K562 (cell line): ENCODE measurements around the gene ANKS1B. TPM values are rescaled to one million over a fixed set of nuclear protein-coding genes. Genes with fewer than 3 reads are reported as not detected.
"Not testable (repeated sequence)": the region's sequence is repeated elsewhere in the genome, so short reads cannot be mapped to it uniquely, and the experiment has no call there.

ENCODE experiments used
- ATAC-seq: fragments of 200-7000 bp; cut with Tn5 transposase; 3 replicates; pipeline ENCODE4 v1.9.1; 2020; ENCODE audit warnings: moderate library complexity
- BruUV-seq: library from RNA; stranded (reverse); fragments of 400-500 nt; replicated peaks from 2 replicates; lab custom pipeline; 2021; lab: Mats Ljungman, UMichigan
- CTCF ChIA-PET: fragments of 300-600 bp; formaldehyde crosslinking; extraction: SDS; loops from one replicate; lab custom pipeline; 2021; ENCODE audit warnings: low intra/inter-chr PET ratio; lab: Yijun Ruan, JAX
- POLR2A ChIA-PET: fragments of 300-600, 350-650 bp; sonication (Branson Sonifier 250); formaldehyde crosslinking; extraction: SDS; loops from one replicate; lab custom pipeline; 2021; ENCODE audit warnings: antibody characterized with exemption, inconsistent platforms; lab: Yijun Ruan, JAX
- DNase-seq, 4 experiments: peaks; one replicate each; pipeline versions ENCODE4 v3.0.0 to v3.0.0-alpha.2; 2011 to 2018; ENCODE audit warnings: low spot score in 3 of 4, mixed read lengths in 3 of 4; ENCODE audit errors: extremely low read depth in 1 of 4
- FAIRE-seq: peaks from 2 replicates; lab custom pipeline; 2011; peaks lifted over from hg19 to GRCh38; lab: Jason Lieb, UNC
- H2AFZ ChIP-seq: 2 replicates; pipeline ENCODE4 v1.6.0; 2011; ENCODE audit warnings: low read depth, low read length, control low read depth, inconsistent platforms
- H3K27ac ChIP-seq: fragments of 200-600 bp; 3 replicates; pipeline ENCODE4 v1.8.0; 2011; ENCODE audit warnings: low read depth, mild to moderate bottlenecking, control low read depth, inconsistent platforms, low read length, moderate library complexity, mixed read lengths; ENCODE audit errors: extremely low read depth
- H3K27me3 ChIP-seq, 2 experiments: fragments of 300-600 bp in 1 of 2; 2 replicates in 1 of 2; 3 replicates in 1 of 2; pipeline versions ENCODE4 v1.6.0 to v1.8.0; 2011; ENCODE audit warnings: inconsistent platforms in 2 of 2, low read length in 2 of 2, mild to moderate bottlenecking in 1 of 2, mixed read lengths in 1 of 2, moderate library complexity in 1 of 2; ENCODE audit not compliant: control insufficient read depth in 2 of 2, insufficient read depth in 2 of 2
- H3K36me3 ChIP-seq: fragments of 300-600 bp; 3 replicates; pipeline ENCODE4 v1.8.0; 2011; ENCODE audit warnings: mild to moderate bottlenecking, low read length, inconsistent platforms; ENCODE audit not compliant: control insufficient read depth, insufficient read depth
- H3K4me1 ChIP-seq, 2 experiments: fragments of 200-600 bp in 1 of 2; replicated peaks in 1 of 2; 2 replicates in 1 of 2; 3 replicates in 1 of 2; pipeline versions ENCODE4 v1.5.1 to v1.8.0; 2011; ENCODE audit warnings: inconsistent platforms in 2 of 2, low read length in 2 of 2, mild to moderate bottlenecking in 1 of 2, mixed read lengths in 1 of 2, moderate library complexity in 1 of 2; ENCODE audit not compliant: control insufficient read depth in 2 of 2, insufficient read depth in 2 of 2
- H3K4me2 ChIP-seq: 2 replicates; pipeline ENCODE4 v1.6.1; 2011; ENCODE audit warnings: low read length, control low read depth, inconsistent platforms, mixed read lengths; ENCODE audit not compliant: insufficient read depth
- H3K4me3 ChIP-seq: fragments of 200-600 bp; sonication (generic), shearing (Covaris generic); 2 replicates; pipeline ENCODE4 v1.5.1; 2016; ENCODE audit warnings: control low read depth, inconsistent platforms
- H3K79me2 ChIP-seq: fragments of 200-600 bp; 3 replicates; pipeline ENCODE4 v1.8.0; 2011; ENCODE audit warnings: low read length, inconsistent platforms; ENCODE audit not compliant: control insufficient read depth, insufficient read depth
- H3K9ac ChIP-seq, 2 experiments: 2 replicates each; pipeline versions ENCODE4 v1.6.0 to v1.6.1; 2011; ENCODE audit warnings: low read depth in 2 of 2, low read length in 2 of 2, control low read depth in 1 of 2, inconsistent platforms in 1 of 2, mild to moderate bottlenecking in 1 of 2, mixed read lengths in 1 of 2; ENCODE audit not compliant: insufficient read depth in 1 of 2
- H3K9me1 ChIP-seq: one replicate; pipeline ENCODE4 v1.6.0; 2011; ENCODE audit warnings: inconsistent platforms, mild to moderate bottlenecking, low read length, moderate library complexity; ENCODE audit not compliant: control insufficient read depth, insufficient read depth
- H3K9me3 ChIP-seq: replicated peaks from 2 replicates; pipeline ENCODE4 v1.5.1; 2011; ENCODE audit warnings: low read depth, low read length, inconsistent platforms; ENCODE audit not compliant: control insufficient read depth, insufficient read depth
- H4K20me1 ChIP-seq: replicated peaks from 2 replicates; pipeline ENCODE4 v1.6.1; 2011; ENCODE audit warnings: low read length, inconsistent platforms, mixed read lengths; ENCODE audit not compliant: control insufficient read depth, insufficient read depth
- PRMT5 ChIP-seq: sonication (generic); formaldehyde crosslinking; IDR thresholded peaks from 2 replicates; pipeline ENCODE4 v1.5.0; 2020; ENCODE audit warnings: missing genetic modification reagents
- ZBTB12 ChIP-seq: fragments of 250-450 bp; sonication (Bioruptor Pico); IDR thresholded peaks from 2 replicates; pipeline ENCODE4 v1.4.0; 2020
- WGBS: fragments of 100-300 bp; shearing (Covaris generic); methylation state at CpG from one replicate; pipeline ENCODE4 v1.1.6; 2016; ENCODE audit warnings: low coverage, mixed read lengths; ENCODE audit not compliant: insufficient coverage; ENCODE audit errors: missing lambda C conversion rate; 5-methylcytosine and 5-hydroxymethylcytosine counted together
- in situ Hi-C: fragments of 300-500 bp; cut with MboI; formaldehyde crosslinking; loops from 4 replicates; pipeline ENCODE4 v1.15.0; 2018; ENCODE audit warnings: inconsistent platforms, mixed read lengths
- intact Hi-C: fragments of 100-400 bp; cut with micrococcal nuclease; formaldehyde crosslinking; loops from 2 replicates; pipeline ENCODE4 v1.14.2; 2022
- polyA plus RNA-seq, 8 experiments: library from polyadenylated mRNA; depleted of rRNA in 4 of 8; stranded (reverse) in 5 of 8; unstranded in 3 of 8; fragments of >200 nt; fragmentation: Nextera tagmentation in 2 of 8; fragmentation: Illumina TruSeq in 1 of 8; extraction: Ambion mirVana in 2 of 8; extraction: Trizol in 1 of 8; gene quantifications; 2 replicates each; pipeline versions ENCODE4 v1.2.1 to v1.2.3, GENCODE V29; 2011 to 2014; ENCODE audit warnings: inconsistent platforms in 1 of 8, missing spikeins in 1 of 8
- total RNA-seq, 7 experiments: library from RNA; depleted of rRNA in 6 of 7; stranded (reverse); fragments of >200 nt in 6 of 7; fragmentation: Illumina TruSeq in 2 of 7; extraction: Trizol in 2 of 7; gene quantifications; 2 replicates each; pipeline versions ENCODE4 v1.2.1 to v1.2.3, GENCODE V29; 2011 to 2021; ENCODE audit warnings: low replicate concordance in 1 of 7

The ANKS1B gene
- total and polyA plus RNA-seq, 9 of the 15 experiments (the other 6 are each of a cell fraction or from before 2014, with no cell fraction given), result 0.04 to 0.47 (median 0.28) TPM; not detected in 4

GRCh38 chr12:98968896-98969295 lies 1015.8 kb downstream of the ANKS1B start:
- Histone ChIP-seq H3K4me1 (no peaks in the 10 kb centered on the region), H3K4me2 (no peak overlapping the region), H3K79me2 (no peaks in the 10 kb centered on the region), H2AFZ (no peak overlapping the region), H3K9ac (no peak overlapping the region), H3K4me3 (no peak overlapping the region), H3K9me3 (no peaks in the 10 kb centered on the region), H3K27ac (no peak overlapping the region), H4K20me1 (no peaks in the 10 kb centered on the region), H3K27me3 (no peaks in the 10 kb centered on the region), H3K36me3 (no peaks in the 10 kb centered on the region), H3K9me1 (no peaks in the 10 kb centered on the region)
- no TSS peak for BruUV-seq
- WGBS, result 0% methylated on average over 2 of the region's 2 CpGs
- ChIA-PET POLR2A (no interaction called here), CTCF (no interaction called here)
- DNase-seq (no peak), FAIRE-seq (no peak), ATAC-seq (no peak)
- in situ Hi-C loops (no loop called here), intact Hi-C loops (no loop called here)
- TF ChIP-seq ZBTB12 (CRISPR knock-in tag), result no peak
- no peak for TF ChIP-seq PRMT5 (CRISPR knock-in tag)

DNA sequence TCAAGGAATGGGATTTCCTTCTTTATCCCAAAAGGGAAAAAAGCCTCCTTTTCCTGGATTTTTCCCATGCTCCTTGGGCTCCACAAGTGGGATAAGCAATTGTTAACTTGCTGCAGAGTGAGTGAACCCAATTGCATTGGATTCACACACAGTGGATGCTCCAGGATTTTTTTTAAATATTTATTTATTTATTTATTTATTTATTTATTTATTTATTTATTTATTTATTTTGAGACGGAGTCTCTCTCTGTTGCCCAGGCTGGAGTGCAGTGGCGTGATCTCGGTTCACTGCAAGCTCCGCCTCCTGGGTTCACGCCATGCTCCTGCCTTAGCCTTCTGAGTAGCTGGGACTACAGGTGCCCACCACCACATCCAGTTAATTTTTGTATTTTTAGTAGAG lies 1027.6 kb downstream of the ANKS1B start:
- H3K27me3 ChIP-seq, H3K9me1 ChIP-seq, H3K9ac ChIP-seq, CTCF ChIA-PET, BruUV-seq, FAIRE-seq, H3K27ac ChIP-seq, H3K36me3 ChIP-seq, H3K4me2 ChIP-seq, in situ Hi-C loops, H2AFZ ChIP-seq, H3K4me3 ChIP-seq, DNase-seq, H3K4me1 ChIP-seq, ATAC-seq, H3K9me3 ChIP-seq, H4K20me1 ChIP-seq, H3K79me2 ChIP-seq, intact Hi-C loops: not testable (repeated sequence)
- POLR2A ChIA-PET, result interaction anchor here (0.7 kb wide), 2 partner anchors 54 to 342 kb away, joined by 3 read pairs; no protein-coding TSS in a partner anchor
- WGBS, result 7% methylated on average over 5 of the region's 5 CpGs
